Suprapubic skin (tissue), 4 donors: ENCODE results near the gene CD44. TPM values are rescaled to one million over a fixed set of nuclear protein-coding genes. Genes with fewer than 3 reads are reported as not detected.

Experiments
- DNase-seq, 2 donors: peaks; one replicate each; pipeline ENCODE4 v3.0.0-alpha.2; 2019; ENCODE audit warnings: low spot score in 2 of 2
- H3K27ac ChIP-seq: fragments of 200-600 bp; sonication (generic); one replicate; pipeline ENCODE4 v1.5.1; 2019
- H3K27me3 ChIP-seq: fragments of 200-600 bp; sonication (generic); one replicate; pipeline ENCODE4 v1.5.1; 2019
- H3K36me3 ChIP-seq: fragments of 200-600 bp; sonication (generic); one replicate; pipeline ENCODE4 v1.5.1; 2019
- H3K4me1 ChIP-seq: fragments of 200-600 bp; sonication (generic); one replicate; pipeline ENCODE4 v1.5.1; 2019
- H3K4me3 ChIP-seq: fragments of 200-600 bp; sonication (generic); one replicate; pipeline ENCODE4 v1.5.1; 2019; ENCODE audit warnings: mild to moderate bottlenecking
- H3K9me3 ChIP-seq: fragments of 200-600 bp; sonication (generic); one replicate; pipeline ENCODE4 v1.5.1; 2019
- EP300 ChIP-seq: sonication (generic); formaldehyde crosslinking; IDR thresholded peaks from one replicate; pipeline ENCODE4 v1.6.1; 2017; ENCODE audit warnings: antibody characterized with exemption
- POLR2A ChIP-seq, 2 donors: fragments of 450-650 bp; IDR thresholded peaks; one replicate each; pipeline ENCODE4 v1.6.1; 2017; ENCODE audit warnings: antibody characterized with exemption in 2 of 2, mild to moderate bottlenecking in 2 of 2, moderate library complexity in 2 of 2
- POLR2AphosphoS5 ChIP-seq, 3 donors: sonication (generic); formaldehyde crosslinking; IDR thresholded peaks; one replicate each; pipeline ENCODE4 v1.6.1; 2017; ENCODE audit warnings: antibody characterized with exemption in 3 of 3
- WGBS: methylation state at CpG from one replicate; pipeline ENCODE4 v1.1.5; 2018; 5-methylcytosine and 5-hydroxymethylcytosine counted together
- total RNA-seq, 4 donors: library from RNA; depleted of rRNA; stranded (reverse); fragments of >200 nt; gene quantifications; one replicate each; pipeline ENCODE4 v1.1.0, GENCODE V29; 2016
- TF ChIP-seq, protein P1 (sequence below), 2 donors: fragments of 200-600 bp in 1 of 2; fragments of 450-650 bp in 1 of 2; sonication (generic) in 1 of 2; IDR thresholded peaks; one replicate each; pipeline ENCODE4 v1.5.1; 2016 to 2019; ENCODE audit warnings: antibody characterized with exemption in 2 of 2, mild to moderate bottlenecking in 1 of 2, moderate library complexity in 1 of 2

CD44 gene
- total RNA-seq, 4 donors from 2014 or later, result 1,361 to 2,207 (median 1,502) TPM

DNA sequence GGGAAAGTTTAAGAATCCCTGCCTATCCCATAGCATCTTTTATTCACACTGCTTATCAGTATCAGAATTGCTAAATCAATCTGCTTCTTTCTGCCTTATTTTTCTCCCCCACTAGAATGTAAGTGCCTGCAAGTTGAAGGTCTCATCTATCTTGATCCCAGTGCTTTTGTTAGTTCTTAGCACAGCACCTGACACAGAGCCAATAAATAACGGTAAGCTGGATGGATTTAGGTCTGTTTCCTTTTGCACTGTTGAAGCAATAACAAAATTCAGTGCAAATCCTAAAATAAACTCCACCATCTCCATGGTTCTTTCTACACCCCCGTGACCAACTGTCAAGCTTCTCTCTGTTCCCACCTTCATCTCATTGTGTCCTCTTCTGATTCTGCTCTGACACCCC, 36.7 kb upstream of the CD44 start:
- TF ChIP-seq POLR2A (IDR thresholded peaks at IDR 0.05) (no peak), POLR2AphosphoS5 (IDR thresholded peaks at IDR 0.05) (no peak), EP300 (no peak)
- TF ChIP-seq, protein P1, sequence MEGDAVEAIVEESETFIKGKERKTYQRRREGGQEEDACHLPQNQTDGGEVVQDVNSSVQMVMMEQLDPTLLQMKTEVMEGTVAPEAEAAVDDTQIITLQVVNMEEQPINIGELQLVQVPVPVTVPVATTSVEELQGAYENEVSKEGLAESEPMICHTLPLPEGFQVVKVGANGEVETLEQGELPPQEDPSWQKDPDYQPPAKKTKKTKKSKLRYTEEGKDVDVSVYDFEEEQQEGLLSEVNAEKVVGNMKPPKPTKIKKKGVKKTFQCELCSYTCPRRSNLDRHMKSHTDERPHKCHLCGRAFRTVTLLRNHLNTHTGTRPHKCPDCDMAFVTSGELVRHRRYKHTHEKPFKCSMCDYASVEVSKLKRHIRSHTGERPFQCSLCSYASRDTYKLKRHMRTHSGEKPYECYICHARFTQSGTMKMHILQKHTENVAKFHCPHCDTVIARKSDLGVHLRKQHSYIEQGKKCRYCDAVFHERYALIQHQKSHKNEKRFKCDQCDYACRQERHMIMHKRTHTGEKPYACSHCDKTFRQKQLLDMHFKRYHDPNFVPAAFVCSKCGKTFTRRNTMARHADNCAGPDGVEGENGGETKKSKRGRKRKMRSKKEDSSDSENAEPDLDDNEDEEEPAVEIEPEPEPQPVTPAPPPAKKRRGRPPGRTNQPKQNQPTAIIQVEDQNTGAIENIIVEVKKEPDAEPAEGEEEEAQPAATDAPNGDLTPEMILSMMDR (IDR thresholded peaks at IDR 0.05), result no peak
- H3K27me3 ChIP-seq, result no peaks in the 10 kb centered on the region
- no peaks in the 10 kb centered on the region for H3K9me3 ChIP-seq
- peaks cover 40% of the 10 kb centered on the region for H3K4me1 ChIP-seq
- no peaks in the 10 kb centered on the region for H3K36me3 ChIP-seq
- DNase-seq, result no peak
- 57% methylated on average over 2 of the region's 2 CpGs for WGBS
- no peak overlapping the region for H3K4me3 ChIP-seq
- no peak overlapping the region for H3K27ac ChIP-seq

DNA sequence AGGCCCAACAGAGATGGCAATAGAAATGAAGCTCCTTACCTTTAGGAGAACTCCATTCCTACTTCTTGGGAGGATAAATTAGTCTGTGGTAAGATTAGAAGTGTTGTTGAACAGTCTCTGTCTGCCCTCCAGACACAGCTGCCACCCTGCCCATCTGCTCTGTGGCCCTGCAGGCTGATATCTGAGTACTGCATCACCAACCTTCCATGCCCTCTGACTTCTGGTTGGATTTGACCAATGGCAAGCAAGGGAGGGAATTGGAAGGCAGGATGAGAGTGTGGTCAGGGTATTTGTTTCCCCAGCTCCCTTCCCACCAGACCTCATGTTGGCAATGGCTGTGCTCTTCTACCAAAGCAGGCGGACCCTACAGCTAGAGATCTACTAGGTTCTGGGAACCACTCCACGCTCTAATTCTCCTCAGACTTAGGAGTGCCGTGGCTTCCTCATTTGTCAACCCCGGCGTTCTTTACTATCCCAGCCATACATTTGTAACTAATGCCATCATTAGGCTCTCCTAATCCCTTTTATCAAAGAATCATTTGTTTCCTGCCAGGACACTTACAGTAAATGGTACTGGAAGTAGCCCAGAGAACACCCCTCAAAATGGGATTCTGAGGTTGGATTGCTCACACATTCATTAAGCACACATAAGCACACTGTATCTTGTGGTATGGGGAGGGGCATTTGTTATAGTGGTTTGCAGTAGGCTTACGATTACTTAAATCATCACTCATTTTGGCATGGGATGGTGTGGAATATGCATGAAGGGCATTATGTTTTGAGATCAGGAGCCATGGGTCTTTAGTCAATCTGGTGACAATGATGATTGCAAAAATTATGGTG, 35.4 kb upstream of the CD44 start:
- no peaks in the 10 kb centered on the region for H3K36me3 ChIP-seq
- no peak for DNase-seq
- H3K27me3 ChIP-seq, result no peaks in the 10 kb centered on the region
- 90% methylated on average over 6 of the region's 6 CpGs for WGBS
- no peaks in the 10 kb centered on the region for H3K9me3 ChIP-seq
- peaks cover 40% of the 10 kb centered on the region for H3K4me1 ChIP-seq
- H3K27ac ChIP-seq, result no peak overlapping the region
- TF ChIP-seq POLR2AphosphoS5 (IDR thresholded peaks at IDR 0.05), result no peak
- no peak for TF ChIP-seq POLR2A (IDR thresholded peaks at IDR 0.05)
- TF ChIP-seq, protein P1 (IDR thresholded peaks at IDR 0.05), result no peak
- no peak for TF ChIP-seq EP300
- H3K4me3 ChIP-seq, result no peak overlapping the region

DNA sequence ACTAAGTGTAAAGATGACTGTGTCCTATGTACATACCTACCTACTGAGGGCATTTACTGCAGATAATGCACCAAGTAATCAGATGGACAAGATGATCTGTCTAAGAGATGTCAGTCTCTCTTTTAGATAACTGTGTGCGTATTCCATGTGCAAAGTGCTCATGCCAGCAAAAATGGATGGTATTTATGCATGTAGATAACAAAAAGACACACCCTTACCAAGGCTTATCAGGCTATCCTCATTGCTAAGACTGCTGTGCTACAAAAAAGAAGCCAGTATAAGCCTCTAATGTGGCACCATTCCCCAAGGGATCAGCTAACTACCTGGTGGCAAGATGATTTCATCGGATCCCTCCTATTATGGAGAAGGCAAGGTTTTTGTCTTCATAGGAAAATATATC, 34.3 kb upstream of the CD44 start:
- no peak for DNase-seq
- Histone ChIP-seq H3K4me1 (peaks cover 38% of the 10 kb centered on the region), H3K27me3 (no peaks in the 10 kb centered on the region), H3K36me3 (no peaks in the 10 kb centered on the region), H3K9me3 (no peaks in the 10 kb centered on the region), H3K4me3 (no peak overlapping the region), H3K27ac (no peak overlapping the region)
- TF ChIP-seq POLR2A (IDR thresholded peaks at IDR 0.05) (no peak), POLR2AphosphoS5 (IDR thresholded peaks at IDR 0.05) (no peak), EP300 (no peak)
- TF ChIP-seq, protein P1 (IDR thresholded peaks at IDR 0.05), result no peak
- 62% methylated on average over 2 of the region's 2 CpGs for WGBS

DNA sequence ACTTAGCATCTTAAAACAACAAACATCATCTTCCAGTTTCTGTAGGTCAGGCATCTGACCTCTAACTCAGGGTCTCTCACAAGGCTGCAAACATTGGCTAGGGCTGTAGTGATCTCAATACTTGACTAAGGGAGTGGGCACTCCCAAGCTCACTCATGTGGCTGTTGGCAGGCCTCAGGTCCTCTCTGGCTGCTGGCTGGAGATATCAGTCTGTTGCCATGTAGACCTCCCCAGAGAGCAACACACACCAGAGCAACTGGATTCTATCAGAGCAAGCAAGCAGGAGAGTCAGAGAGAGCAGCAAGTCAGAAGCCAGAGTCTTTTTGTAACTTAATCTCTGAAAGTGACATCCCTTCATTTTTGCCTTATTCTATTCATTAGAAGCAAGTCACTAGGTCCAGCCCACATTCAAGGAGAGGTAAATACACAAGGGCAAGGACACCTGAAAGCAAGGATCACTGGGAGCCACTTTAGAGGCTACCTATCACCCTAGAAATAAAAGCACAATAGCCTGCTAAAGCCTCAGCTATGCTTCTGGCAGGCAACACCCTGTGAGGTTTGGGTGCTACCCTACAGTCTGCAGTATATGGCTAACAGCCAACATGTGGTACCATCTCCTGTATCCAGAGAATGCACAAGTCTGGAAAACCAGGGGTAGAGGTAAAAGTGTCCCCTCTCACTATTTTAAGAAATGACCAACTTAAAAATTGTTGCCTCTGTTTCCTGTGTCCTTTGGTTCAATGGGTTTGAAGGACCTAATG, 33.5 kb upstream of the CD44 start:
- no peak for DNase-seq
- H3K9me3 ChIP-seq, result no peaks in the 10 kb centered on the region
- no peak overlapping the region for H3K27ac ChIP-seq
- H3K4me3 ChIP-seq, result no peak overlapping the region
- H3K4me1 ChIP-seq, result peaks cover 39% of the 10 kb centered on the region
- H3K36me3 ChIP-seq, result no peaks in the 10 kb centered on the region
- TF ChIP-seq, protein P1 (IDR thresholded peaks at IDR 0.05), result no peak
- no peak for TF ChIP-seq POLR2AphosphoS5 (IDR thresholded peaks at IDR 0.05)
- no peak for TF ChIP-seq EP300
- no peak for TF ChIP-seq POLR2A (IDR thresholded peaks at IDR 0.05)
- no peaks in the 10 kb centered on the region for H3K27me3 ChIP-seq

DNA sequence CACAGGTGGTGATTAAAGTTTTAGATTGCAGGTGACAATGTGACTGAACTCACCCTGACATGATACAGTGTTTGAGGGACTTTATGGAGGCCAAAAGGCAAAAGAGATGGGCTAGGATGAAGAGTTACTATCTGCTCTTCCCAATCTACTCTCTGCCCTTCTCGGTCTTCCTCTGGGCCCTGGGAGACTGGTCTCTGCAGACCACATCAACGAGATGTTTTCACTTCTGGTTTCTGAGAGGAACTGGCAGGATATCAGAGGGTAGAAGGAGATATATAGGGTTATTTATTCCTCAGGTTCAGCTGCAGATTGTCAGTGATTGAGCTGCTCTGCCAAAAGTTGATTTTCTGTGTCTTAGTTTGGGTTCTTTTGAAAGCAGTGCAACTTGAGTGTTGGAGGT, 32.4 kb upstream of the CD44 start:
- H3K27ac ChIP-seq, result no peak overlapping the region
- H3K36me3 ChIP-seq, result no peaks in the 10 kb centered on the region
- H3K4me1 ChIP-seq, result peaks cover 42% of the 10 kb centered on the region
- no peak overlapping the region for H3K4me3 ChIP-seq
- no peak for TF ChIP-seq EP300
- 74% methylated on average over 2 of the region's 2 CpGs for WGBS
- no peaks in the 10 kb centered on the region for H3K27me3 ChIP-seq
- DNase-seq, result no peak
- no peaks in the 10 kb centered on the region for H3K9me3 ChIP-seq
